Putamen (tissue), 1 donor: ENCODE data around the gene APC2.

Experiments
- DNase-seq: peaks from one replicate; pipeline ENCODE4 v3.0.0-alpha.2; 2016; ENCODE audit warnings: low spot score

The APC2 gene

GRCh38 chr19:1478934-1479707 lies 29.2 kb downstream of the APC2 start, which contains the start of gene C19orf25:
TSS of gene C19orf25 (minus strand) at chr19:1479215. CDS start at chr19:1478903, 312 bp downstream.
- peak; percentile 92 for DNase-seq

- no peak for DNase-seq
Measured at GRCh38 chr19:1481224-1481892, 31.4 kb downstream of the APC2 start.

GRCh38 chr19:1481893-1482360 lies 32.0 kb downstream of the APC2 start:
- DNase-seq, result no peak

- DNase-seq, result no peak
Measured at GRCh38 chr19:1482361-1483130, 32.6 kb downstream of the APC2 start.

DNA sequence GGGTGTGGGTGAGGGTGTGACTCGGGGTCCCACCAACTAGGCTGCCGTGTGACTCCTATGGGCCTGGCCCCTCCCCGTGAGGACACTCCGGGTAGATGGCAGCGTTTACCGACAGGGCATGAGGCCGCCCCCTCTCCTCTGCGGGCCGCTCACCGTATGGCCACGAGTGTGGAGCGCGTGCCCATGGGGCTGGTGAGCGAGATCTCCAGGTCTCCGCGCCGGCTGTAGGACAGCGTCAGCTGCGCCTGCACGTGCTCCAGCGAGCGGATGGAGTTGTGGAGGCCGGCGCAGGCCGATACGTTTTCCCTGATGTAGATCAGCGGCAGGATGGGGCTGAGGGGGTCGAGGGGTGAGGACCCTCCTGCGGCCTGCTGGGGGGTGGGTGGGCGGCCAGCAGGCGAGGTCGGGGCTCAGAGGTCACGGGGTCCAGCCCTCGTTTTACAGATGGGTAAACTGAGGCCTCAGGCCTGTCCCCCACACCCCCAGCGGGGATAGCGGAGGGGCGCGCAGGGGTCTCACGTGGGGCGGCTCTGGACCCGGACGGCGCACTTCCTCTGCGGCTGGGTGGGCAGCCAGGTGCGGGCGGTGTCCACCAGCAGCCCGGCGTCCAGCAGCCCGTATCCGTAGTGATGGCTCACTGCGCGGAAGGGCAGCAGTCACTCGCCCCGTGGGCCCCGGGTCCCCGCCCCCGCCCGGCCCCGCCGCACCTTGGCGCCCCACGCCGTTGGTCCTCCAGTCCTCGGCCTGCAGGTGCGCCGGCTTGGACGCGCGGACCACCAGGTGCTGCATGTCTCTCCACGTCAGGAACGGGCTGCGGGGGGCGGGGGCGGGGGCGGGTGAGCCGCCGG lies 33.4 kb downstream of the APC2 start:
- no peak for DNase-seq

DNA sequence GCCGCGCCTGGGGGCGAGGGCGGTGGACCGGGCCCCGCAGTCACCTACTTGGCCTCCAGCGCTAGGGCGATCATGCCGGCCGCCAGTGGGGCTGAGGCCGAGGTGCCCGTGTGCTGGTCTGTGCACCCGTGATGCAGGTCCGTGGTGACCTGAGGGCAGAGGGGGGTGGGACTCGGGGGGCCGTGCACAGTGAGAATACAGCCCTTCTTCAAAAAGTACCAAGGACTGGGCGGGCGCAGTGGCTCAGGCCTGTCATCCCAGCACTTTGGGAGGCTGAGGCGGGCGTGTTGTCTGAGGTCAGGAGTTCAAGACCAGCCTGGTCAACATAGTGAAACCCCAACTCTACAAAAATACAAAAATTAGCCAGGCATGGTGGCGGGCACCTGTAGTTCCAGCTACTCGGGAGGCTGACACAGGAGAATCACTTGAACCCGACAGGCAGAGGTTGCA lies 34.1 kb downstream of the APC2 start:
- no peak for DNase-seq

DNA sequence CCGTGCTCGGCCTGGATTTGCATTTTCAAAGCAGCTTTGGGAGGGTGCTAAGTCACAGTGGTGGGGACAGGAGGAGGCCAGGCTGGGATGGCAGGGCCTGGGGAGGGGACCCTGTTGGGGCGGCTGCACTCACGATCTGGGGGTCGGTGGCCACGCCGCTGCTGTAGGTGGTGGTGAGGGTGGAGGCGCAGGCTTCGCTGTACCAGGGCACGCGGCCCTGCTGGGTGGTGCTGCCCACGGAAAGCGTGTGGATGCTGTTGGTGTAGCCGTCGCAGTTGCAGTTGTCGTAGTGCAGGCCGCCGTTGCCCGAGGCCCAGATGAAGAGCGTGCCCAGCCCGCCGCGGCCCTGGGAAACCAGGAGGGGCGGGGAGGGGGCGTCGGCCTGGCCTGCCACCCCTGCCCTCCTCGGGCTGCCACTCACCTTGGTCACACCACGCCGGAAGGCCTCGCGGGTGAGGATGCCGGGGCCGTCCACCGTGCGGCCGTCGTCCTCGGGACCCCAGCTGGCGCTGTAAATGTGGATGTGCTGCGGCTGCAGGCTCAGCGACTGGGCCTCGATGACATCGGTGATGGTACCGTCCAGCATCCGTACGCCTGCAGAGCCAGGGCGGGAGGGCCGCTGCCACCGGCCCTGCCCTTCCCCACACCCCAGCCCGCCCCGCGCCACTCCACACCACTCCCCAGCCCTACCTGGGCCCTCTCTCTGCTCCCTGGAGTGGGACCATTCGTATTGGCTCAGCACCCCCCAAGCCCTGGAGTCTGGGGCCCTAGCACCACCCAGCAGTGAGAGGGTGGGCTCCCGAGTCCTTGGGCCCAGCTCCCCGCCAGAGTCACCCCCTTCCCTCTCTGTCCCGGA lies 37.0 kb downstream of the APC2 start:
- DNase-seq, result no peak

GRCh38 chr19:1487576-1488281 lies 37.8 kb downstream of the APC2 start:
- DNase-seq, result no peak

DNA sequence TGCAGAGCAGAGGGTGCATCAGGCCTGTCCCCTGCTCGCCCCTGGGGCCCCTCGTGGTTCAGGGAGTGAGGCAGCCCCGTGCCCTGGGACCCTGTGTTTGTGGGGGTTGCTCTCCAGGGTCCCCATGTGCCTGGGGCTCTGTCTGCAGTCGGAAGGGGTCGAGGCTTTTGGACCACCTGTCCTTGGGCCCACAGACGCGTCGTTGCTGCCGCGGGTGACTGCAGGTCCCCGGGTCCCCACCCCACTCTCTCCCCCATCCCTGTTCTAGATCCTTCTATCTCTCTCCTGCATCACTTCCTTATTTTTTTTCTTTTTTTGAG lies 38.3 kb downstream of the APC2 start:
- DNase-seq, result no peak

DNA sequence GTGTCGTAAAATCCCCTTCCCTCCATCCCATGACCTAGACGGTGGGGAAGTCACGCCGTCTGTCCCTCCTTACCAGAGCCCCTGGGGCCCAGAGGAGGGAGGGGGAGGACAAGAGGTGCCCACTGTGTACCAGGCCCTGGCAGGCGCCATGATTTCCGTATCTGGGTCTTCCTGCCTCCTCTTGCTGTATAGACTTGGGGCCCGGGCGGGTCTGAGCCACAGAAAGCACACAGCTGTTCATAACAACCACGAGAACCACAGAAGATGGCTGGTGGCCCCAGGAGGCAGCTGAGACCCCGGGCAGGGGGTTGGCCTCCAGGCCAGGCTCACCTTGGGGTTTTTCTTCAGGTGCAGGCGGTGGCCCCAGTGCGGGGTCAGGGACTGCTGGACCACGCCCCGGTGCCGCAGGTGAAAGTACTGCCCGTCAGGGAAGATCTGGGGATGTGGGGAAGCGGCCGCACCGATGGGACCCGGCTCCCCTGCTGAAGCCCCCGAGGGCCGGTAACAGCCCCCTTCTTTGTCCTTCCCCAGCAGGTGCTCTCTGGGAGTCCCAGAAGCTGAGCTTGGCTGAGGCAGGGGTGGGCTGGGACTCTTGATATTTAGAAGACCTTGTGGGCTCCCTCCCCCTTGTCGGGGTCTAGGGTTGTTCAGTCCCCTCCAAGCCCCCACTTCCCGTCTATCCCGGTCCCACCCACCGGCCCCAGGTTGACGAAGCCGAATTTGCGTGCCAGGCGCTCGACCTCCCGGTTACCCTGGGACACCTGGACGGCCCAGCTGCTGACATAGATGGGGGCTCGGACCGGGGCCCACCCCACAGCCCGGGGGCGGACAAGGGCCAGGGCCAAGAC lies 39.8 kb downstream of the APC2 start:
- no peak for DNase-seq

DNA sequence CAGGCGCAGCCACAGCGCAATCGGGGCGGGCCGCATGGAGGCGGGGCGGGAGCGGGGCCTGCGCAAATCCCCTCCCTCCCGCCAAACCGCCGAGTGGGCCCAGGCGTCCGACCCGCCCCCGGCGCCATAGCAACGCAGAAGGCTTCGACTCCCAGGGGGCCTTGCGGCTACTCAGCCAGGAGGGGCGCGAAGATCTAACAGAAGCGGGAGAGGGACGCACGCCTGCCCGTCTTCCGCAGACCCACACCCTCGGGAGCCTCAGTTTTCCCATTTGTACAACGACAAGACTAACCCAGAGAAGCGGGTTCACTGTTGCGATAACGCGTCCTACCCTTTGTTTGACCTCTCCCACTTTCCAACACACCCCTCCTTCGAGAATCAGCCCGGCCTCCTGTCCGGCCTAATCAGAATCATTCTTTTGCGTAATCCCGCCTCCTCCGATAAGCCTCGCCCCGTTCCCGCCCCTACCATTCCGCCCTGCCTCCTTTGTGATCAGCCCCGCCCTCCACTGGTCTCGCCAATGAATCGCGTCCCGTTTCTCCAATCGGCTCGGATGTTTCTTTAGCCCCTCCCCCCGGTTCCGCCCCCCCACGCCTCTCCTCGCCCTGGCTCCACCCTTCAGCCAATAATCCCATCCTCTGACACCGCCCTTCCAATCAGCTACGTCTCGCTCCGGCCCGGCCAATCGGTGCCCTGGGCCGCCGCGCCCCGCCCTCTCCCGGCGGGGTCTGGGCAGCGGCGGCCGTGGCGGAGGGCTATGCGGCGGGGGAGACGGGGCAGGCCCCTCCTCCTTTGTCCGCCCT lies 40.6 kb downstream of the APC2 start, which contains the start of gene PCSK4:
TSS of gene PCSK4 (minus strand) at position 40 of the 803 bp plus-strand sequence. CDS start at position 36, 4 bp downstream.
- DNase-seq, result peak; percentile 99

DNA sequence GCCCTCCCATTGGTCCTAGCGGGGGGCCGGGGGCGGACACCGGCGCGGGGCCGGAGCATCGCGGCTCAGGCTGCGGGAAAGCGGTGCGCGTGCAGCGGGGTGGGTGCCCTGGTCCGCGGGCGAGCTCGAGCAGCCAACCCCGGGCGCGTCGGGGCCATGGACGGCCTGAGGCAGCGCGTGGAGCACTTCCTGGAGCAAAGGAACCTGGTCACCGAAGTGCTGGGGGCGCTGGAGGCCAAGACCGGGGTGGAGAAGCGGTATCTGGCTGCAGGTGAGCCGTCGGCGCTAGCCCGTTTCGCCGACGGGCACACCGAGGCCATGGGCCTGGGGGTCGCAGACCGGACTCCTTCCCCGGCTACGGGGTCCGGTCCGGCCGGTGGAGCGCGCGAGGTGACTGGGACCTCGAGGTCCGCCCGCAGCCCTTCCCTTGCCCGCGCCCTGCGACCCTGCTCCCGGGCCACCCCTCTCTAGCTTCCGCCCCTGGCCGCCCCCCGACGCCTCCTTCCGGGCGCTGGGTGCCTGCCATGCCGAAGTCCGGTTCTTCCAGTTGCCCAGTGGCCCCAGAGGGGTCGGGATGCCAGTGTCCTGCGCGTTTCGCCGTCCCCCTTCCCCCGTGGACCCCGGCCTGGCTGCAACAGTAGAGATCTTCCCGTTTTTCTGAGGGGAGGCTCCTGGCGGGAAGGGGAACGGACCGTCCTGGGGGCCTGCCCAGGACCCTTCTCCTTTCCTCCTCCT lies 41.4 kb downstream of the APC2 start, which contains the start of gene REEP6:
TSS of gene REEP6 (plus strand) at position 68 of the 735 bp plus-strand sequence. CDS start at position 157, 89 bp downstream.
- DNase-seq, result no peak

GRCh38 chr19:1491849-1492170 lies 41.9 kb downstream of the APC2 start:
- no peak for DNase-seq

DNA sequence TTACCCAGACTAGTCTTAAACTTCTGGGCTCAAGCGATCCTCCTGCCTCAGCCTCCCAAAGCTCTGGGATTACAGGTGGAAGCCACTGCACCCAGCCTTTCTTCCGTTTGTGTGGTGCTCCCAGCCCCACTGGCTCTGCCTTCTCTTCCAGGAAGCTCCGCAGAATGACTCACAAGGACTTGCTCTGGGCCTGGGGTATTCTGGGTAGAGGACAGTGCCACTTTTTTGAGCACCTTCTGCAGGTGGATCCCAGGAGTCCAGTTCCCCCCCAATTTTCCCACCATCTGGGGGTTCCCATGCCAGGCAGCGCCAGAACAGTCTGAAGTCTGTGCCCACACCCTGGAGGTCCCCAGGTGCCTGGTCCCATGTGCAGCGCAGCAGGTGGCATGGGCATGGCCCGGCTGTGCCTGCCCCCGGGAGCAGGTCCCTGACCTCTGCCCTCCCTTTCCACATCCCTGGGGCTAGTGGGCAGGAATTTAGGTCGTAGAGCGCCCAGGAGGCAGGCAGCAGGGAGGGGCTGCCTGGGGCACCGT lies 42.6 kb downstream of the APC2 start:
- no peak for DNase-seq

- DNase-seq, result no peak
Measured at GRCh38 chr19:1494115-1494815, 44.3 kb downstream of the APC2 start.

GRCh38 chr19:1495051-1495798 lies 45.3 kb downstream of the APC2 start:
- no peak for DNase-seq
